GM23248 (cell line): ENCODE data around the gene SELENBP1. TPM values are rescaled to one million over a fixed set of nuclear protein-coding genes. Genes with fewer than 3 reads are reported as not detected.
A peak's percentile ranks its signal among the peaks of the same experiment; 100 is the strongest.

Source experiments
- DNase-seq: peaks from one replicate; pipeline ENCODE4 v3.0.0-alpha.2; 2015
- H2AFZ ChIP-seq: fragments of 200-600 bp; sonication (generic); 2 replicates; pipeline ENCODE4 v1.6.1; 2016; ENCODE audit warnings: antibody characterized with exemption
- H3F3A ChIP-seq: fragments of 200-600 bp; sonication (generic); 2 replicates; pipeline ENCODE4 v1.6.1; 2016; ENCODE audit warnings: mild to moderate bottlenecking, antibody characterized with exemption, mixed run types; ENCODE audit not compliant: insufficient read depth
- H3K27ac ChIP-seq: fragments of 200-600 bp; sonication (generic); 2 replicates; pipeline ENCODE4 v1.5.1; 2016; ENCODE audit warnings: mild to moderate bottlenecking
- H3K27me3 ChIP-seq: fragments of 200-600 bp; sonication (generic); replicated peaks from 2 replicates; pipeline ENCODE4 v1.6.1; 2016; ENCODE audit warnings: mild to moderate bottlenecking; ENCODE audit not compliant: insufficient read depth
- H3K36me3 ChIP-seq: fragments of 200-600 bp; sonication (generic); 2 replicates; pipeline ENCODE4 v1.6.1; 2016; ENCODE audit warnings: low read depth, mild to moderate bottlenecking
- H3K4me1 ChIP-seq: fragments of 200-600 bp; sonication (generic); 2 replicates; pipeline ENCODE4 v1.6.1; 2016; ENCODE audit warnings: mild to moderate bottlenecking; ENCODE audit not compliant: insufficient read depth
- H3K4me2 ChIP-seq: fragments of 200-600 bp; sonication (generic); one replicate; pipeline ENCODE4 v1.6.1; 2016; ENCODE audit warnings: mild to moderate bottlenecking; ENCODE audit not compliant: unreplicated experiment
- H3K4me3 ChIP-seq: fragments of 200-600 bp; sonication (generic); 2 replicates; pipeline ENCODE4 v1.5.1; 2016; ENCODE audit warnings: mild to moderate bottlenecking
- H3K79me2 ChIP-seq: fragments of 200-600 bp; sonication (generic); 2 replicates; pipeline ENCODE4 v1.6.1; 2016; ENCODE audit warnings: mild to moderate bottlenecking; ENCODE audit not compliant: insufficient read depth
- H3K9ac ChIP-seq: fragments of 200-600 bp; sonication (generic); 2 replicates; pipeline ENCODE4 v1.6.1; 2016; ENCODE audit warnings: mild to moderate bottlenecking
- H3K9me2 ChIP-seq: fragments of 200-600 bp; sonication (generic); 2 replicates; pipeline ENCODE4 v1.6.1; 2016; ENCODE audit warnings: mixed run types, mild to moderate bottlenecking, moderate library complexity; ENCODE audit not compliant: insufficient read depth
- H3K9me3 ChIP-seq: fragments of 200-600 bp; sonication (generic); one replicate; pipeline ENCODE4 v1.6.1; 2017; ENCODE audit warnings: low read depth
- H4K20me1 ChIP-seq: fragments of 200-600 bp; sonication (generic); 2 replicates; pipeline ENCODE4 v1.6.0; 2016; ENCODE audit not compliant: insufficient read depth
- EZH2 ChIP-seq: fragments of 200-600 bp; sonication (generic); IDR thresholded peaks from 2 replicates; pipeline ENCODE4 v1.6.1; 2018; ENCODE audit warnings: antibody characterized with exemption, mild to moderate bottlenecking; ENCODE audit not compliant: insufficient read depth, poor library complexity, severe bottlenecking
- EZH2phosphoT487 ChIP-seq: fragments of 200-600 bp; sonication (generic); IDR thresholded peaks from 2 replicates; pipeline ENCODE4 v1.6.1; 2018; ENCODE audit warnings: antibody characterized with exemption, moderate library complexity, mild to moderate bottlenecking, low read depth; ENCODE audit not compliant: insufficient read depth
- WGBS, 2 experiments: methylation state at CpG; one replicate each; pipeline ENCODE4 v1.1.6; 2015 to 2017; ENCODE audit warnings: low lambda C conversion rate in 2 of 2, low coverage in 1 of 2; ENCODE audit errors: missing lambda C conversion rate in 2 of 2; 5-methylcytosine and 5-hydroxymethylcytosine counted together
- in situ Hi-C: fragments of 300-500 bp; cut with MboI; formaldehyde crosslinking; loops from 2 replicates; pipeline ENCODE4 v1.15.0; 2020
- polyA plus RNA-seq: library from polyadenylated mRNA; unstranded; fragments of >200 nt; fragmentation: Nextera tagmentation; extraction: Ambion mirVana; gene quantifications from 2 replicates; pipeline ENCODE4 v1.2.1, GENCODE V29; 2016
- total RNA-seq: library from RNA; depleted of rRNA; stranded (reverse); fragments of >200 nt; shearing (Covaris generic); gene quantifications from 2 replicates; pipeline ENCODE4 v1.2.3, GENCODE V29; 2014

The SELENBP1 gene
- total and polyA plus RNA-seq, 2 experiments from 2014 or later: 3.0 to 4.0 TPM

DNA sequence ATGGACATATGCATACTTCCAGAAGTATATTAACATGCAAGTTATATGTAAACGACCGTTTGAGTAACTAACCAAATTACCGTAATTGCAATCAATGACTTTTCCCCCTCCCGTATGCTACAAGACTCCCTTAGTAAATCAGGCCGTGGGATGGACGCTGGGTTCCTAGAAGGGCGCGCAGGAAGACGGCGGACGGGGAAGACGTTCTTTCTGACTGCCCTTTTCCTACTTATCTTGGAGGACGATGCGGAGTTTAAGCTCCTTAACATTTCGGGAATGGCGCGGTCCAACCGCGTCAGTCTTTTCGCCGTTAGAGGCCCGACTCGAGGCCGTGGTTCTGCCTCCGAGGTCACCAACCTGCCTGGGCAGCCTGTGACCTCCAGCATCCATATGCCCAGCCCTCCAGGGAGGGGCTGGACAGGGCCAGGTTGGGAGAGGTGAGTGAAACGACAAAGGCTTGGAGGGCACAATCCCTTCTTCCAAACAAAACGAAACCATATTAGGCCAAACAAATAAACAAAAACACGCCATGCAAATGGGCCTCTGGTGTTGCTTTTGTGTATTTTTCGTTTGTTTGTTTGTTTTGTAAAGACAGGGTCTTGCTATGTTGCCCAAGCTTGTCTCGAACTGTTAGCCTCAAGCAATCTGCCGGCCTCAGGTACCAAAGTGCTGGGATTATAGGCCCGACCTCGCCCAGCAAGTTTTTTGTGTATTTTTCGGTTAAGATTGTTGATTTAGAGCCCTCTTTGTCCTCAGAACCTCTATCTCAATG, 44.4 kb downstream of the SELENBP1 start:
- Histone ChIP-seq H3K4me3 (peak overlapping the region; percentile 93), H3F3A (peaks cover 26% of the 10 kb centered on the region), H3K9me3 (no peaks in the 10 kb centered on the region), H3K9ac (peak overlapping the region; percentile 96), H2AFZ (peak overlapping the region; percentile 98), H3K36me3 (peaks cover 5% of the 10 kb centered on the region; the same call in 1 of the 2 replicates), H3K9me2 (no peaks in the 10 kb centered on the region), H3K27me3 (no peaks in the 10 kb centered on the region), H3K4me2 (peak overlapping the region; percentile 99), H4K20me1 (no peaks in the 10 kb centered on the region), H3K79me2 (peaks cover 42% of the 10 kb centered on the region), H3K27ac (peak overlapping the region; percentile 96), H3K4me1 (peaks cover 25% of the 10 kb centered on the region)
- DNase-seq: peak; percentile 58
- TF ChIP-seq EZH2 (no peak), EZH2phosphoT487 (no peak)
- in situ Hi-C loops: no loop called here
- 13 to 15% methylated on average over 34 of the region's 34 CpGs for WGBS, 2 experiments

DNA sequence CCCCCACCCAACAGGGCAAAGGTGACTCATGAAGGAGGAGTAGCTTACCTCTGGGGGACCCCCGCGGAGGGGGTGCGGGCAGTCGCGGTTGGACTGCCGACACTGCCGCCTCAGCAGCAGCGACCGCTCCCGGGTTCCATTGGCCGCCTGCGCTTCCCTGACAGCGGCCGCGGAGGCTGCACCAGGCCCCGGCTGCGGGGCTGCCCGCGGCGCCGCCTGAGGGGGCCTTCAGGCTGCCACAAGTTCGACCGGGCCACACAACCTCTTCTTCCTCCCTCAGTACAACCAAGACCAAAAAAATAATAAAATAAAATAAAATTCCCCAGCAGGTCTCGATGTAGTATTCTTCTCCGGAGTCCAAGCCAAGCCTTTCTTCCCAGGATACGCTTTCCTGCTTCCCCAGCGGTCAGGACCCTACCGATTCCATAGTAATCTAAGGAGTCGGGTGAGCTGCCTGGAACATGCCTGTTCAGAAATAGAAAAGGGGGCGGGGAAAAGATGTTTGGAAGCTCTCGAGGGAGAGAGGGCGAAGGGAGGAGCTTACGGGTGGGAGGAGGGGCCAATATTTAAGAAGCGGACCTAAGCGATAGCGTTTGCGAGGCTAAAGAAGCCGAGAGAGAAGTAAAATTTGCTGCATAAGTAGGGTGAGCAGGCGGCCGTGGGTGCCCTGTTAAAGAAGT, 45.1 kb downstream of the SELENBP1 start, which contains the start of gene PI4KB:
PI4KB (minus strand) TSS at position 194 of the 680 bp plus-strand sequence. CDS start 10,935 bp downstream, outside the sequence.
- in situ Hi-C loops: no loop called here
- Histone ChIP-seq H3K9ac (peak within 1 kb of the TSS; percentile 96), H3F3A (peaks cover 26% of the 10 kb centered on the region), H3K4me1 (peaks cover 25% of the 10 kb centered on the region), H3K79me2 (peaks cover 49% of the 10 kb centered on the region), H4K20me1 (no peaks in the 10 kb centered on the region), H3K9me3 (no peaks in the 10 kb centered on the region), H3K4me3 (peak within 1 kb of the TSS; percentile 93), H3K27me3 (no peaks in the 10 kb centered on the region), H3K4me2 (peak within 1 kb of the TSS; percentile 99), H3K9me2 (no peaks in the 10 kb centered on the region), H3K27ac (peak within 1 kb of the TSS; percentile 96), H3K36me3 (peaks cover 5% of the 10 kb centered on the region; the same call in 1 of the 2 replicates), H2AFZ (peak within 1 kb of the TSS; percentile 98)
- peak; percentile 99 for DNase-seq
- no peak for TF ChIP-seq EZH2
- TF ChIP-seq EZH2phosphoT487: no peak
- 1% methylated on average over 30 to 38 of the region's 40 CpGs for WGBS, 2 experiments

- peaks cover 56% of the 10 kb centered on the region for H3K79me2 ChIP-seq
- peaks cover 5% of the 10 kb centered on the region; the same call in 1 of the 2 replicates for H3K36me3 ChIP-seq
- WGBS, 2 experiments: 1 to 2% methylated on average over 10 to 12 of the region's 12 CpGs
Observed at GRCh38 chr1:151326619-151327222, 45.8 kb downstream of the SELENBP1 start.

More at GRCh38 chr1:151326619-151327222, 45.8 kb downstream of the SELENBP1 start:
- peak overlapping the region; percentile 93 for H3K4me3 ChIP-seq
- H3K27me3 ChIP-seq: no peaks in the 10 kb centered on the region
- H3K9me2 ChIP-seq: no peaks in the 10 kb centered on the region
- DNase-seq: peak; percentile 81
- H3F3A ChIP-seq: peaks cover 26% of the 10 kb centered on the region
- peaks cover 25% of the 10 kb centered on the region for H3K4me1 ChIP-seq
- H3K9ac ChIP-seq: peak overlapping the region; percentile 96
- no peak for TF ChIP-seq EZH2phosphoT487
- no peak for TF ChIP-seq EZH2
- H3K27ac ChIP-seq: peak overlapping the region; percentile 96
- peak overlapping the region; percentile 98 for H3K4me2 ChIP-seq
- peak overlapping the region; percentile 98 for H2AFZ ChIP-seq
- in situ Hi-C loops: no loop called here
- no peaks in the 10 kb centered on the region for H4K20me1 ChIP-seq
- no peaks in the 10 kb centered on the region for H3K9me3 ChIP-seq
